Measurements from ENCODE around the gene ZNF333. TPM values are rescaled to one million over a fixed set of nuclear protein-coding genes. Genes with fewer than 3 reads are reported as not detected.

Gene ZNF333
- total and polyA plus RNA-seq, 2 of the 4 experiments (the other 2 are of a cell fraction), result 9.8 to 15.1 TPM

- Histone ChIP-seq H3K4me3 (ENCODE audit: insufficient read depth, low read depth, low read length) (no peak overlapping the region), H3K27me3 (ENCODE audit: control insufficient read depth, insufficient read depth, low read length) (no peaks in the 10 kb centered on the region), H2BK120ac (ENCODE audit: low read depth, low read length) (no peak overlapping the region), H2AK9ac (replicated peaks; ENCODE audit: low read depth, low read length, poor library complexity) (no peak overlapping the region), H2AK5ac (ENCODE audit: low read depth, low read length) (no peak overlapping the region), H2BK5ac (ENCODE audit: low read depth, low read length, poor library complexity, severe bottlenecking) (no peak overlapping the region), H3K14ac (replicated peaks; ENCODE audit: low read depth, low read length) (no peak overlapping the region), H3K4me2 (ENCODE audit: low read depth, low read length) (no peak overlapping the region), H3K9me3 (ENCODE audit: control insufficient read depth, insufficient read depth, low read length) (peaks cover 18% of the 10 kb centered on the region), H4K91ac (ENCODE audit: insufficient read depth, low read depth, low read length) (no peak overlapping the region), H3K18ac (ENCODE audit: low read depth, low read length) (no peak overlapping the region), H3K9me1 (ENCODE audit: insufficient read depth, low read length) (no peaks in the 10 kb centered on the region), H3K56ac (ENCODE audit: extremely low read depth, insufficient read depth, low read length) (no peak overlapping the region), H3K23ac (ENCODE audit: low read depth, low read length) (no peak overlapping the region), H4K5ac (ENCODE audit: low read depth, low read length) (no peak overlapping the region), H3K4ac (ENCODE audit: low read depth, low read length) (no peak overlapping the region), H3K4me1 (ENCODE audit: control insufficient read depth, insufficient read depth, low read length) (no peaks in the 10 kb centered on the region), H3K27ac (ENCODE audit: insufficient read depth, low read length) (no peak overlapping the region), H2BK20ac (ENCODE audit: low read depth, low read length) (no peak overlapping the region), H4K20me1 (ENCODE audit: insufficient read depth, low read length) (no peaks in the 10 kb centered on the region), H2AFZ (replicated peaks; ENCODE audit: low read length, poor library complexity) (no peak overlapping the region), H3K36me3 (ENCODE audit: control insufficient read depth, insufficient read depth, low read length) (no peaks in the 10 kb centered on the region), H3K79me1 (ENCODE audit: low read depth in 1 of 2, low read length in 2 of 2) (no peaks in the 10 kb centered on the region), H3K9ac (ENCODE audit: low read depth, low read length) (no peak overlapping the region), H4K8ac (ENCODE audit: low read depth in 2 of 2, low read length in 2 of 2) (no peak overlapping the region), H2BK15ac (ENCODE audit: low read depth, low read length) (no peak overlapping the region)
- TF ChIP-seq RFX5 (IDR thresholded peaks at IDR 0.05; ENCODE audit: low read depth, low read length), result no peak
- TF ChIP-seq, protein P1, sequence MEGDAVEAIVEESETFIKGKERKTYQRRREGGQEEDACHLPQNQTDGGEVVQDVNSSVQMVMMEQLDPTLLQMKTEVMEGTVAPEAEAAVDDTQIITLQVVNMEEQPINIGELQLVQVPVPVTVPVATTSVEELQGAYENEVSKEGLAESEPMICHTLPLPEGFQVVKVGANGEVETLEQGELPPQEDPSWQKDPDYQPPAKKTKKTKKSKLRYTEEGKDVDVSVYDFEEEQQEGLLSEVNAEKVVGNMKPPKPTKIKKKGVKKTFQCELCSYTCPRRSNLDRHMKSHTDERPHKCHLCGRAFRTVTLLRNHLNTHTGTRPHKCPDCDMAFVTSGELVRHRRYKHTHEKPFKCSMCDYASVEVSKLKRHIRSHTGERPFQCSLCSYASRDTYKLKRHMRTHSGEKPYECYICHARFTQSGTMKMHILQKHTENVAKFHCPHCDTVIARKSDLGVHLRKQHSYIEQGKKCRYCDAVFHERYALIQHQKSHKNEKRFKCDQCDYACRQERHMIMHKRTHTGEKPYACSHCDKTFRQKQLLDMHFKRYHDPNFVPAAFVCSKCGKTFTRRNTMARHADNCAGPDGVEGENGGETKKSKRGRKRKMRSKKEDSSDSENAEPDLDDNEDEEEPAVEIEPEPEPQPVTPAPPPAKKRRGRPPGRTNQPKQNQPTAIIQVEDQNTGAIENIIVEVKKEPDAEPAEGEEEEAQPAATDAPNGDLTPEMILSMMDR (conservative IDR thresholded peaks at IDR 0.05; ENCODE audit: low read depth, low read length), result no peak
- no peak for TF ChIP-seq MAZ (IDR thresholded peaks at IDR 0.05; ENCODE audit: borderline replicate concordance, low read depth, low read length)
- TF ChIP-seq, protein P2, sequence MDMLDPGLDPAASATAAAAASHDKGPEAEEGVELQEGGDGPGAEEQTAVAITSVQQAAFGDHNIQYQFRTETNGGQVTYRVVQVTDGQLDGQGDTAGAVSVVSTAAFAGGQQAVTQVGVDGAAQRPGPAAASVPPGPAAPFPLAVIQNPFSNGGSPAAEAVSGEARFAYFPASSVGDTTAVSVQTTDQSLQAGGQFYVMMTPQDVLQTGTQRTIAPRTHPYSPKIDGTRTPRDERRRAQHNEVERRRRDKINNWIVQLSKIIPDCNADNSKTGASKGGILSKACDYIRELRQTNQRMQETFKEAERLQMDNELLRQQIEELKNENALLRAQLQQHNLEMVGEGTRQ (IDR thresholded peaks at IDR 0.05; ENCODE audit: low read depth, low read length), result no peak
- no peak for TF ChIP-seq MAFK (IDR thresholded peaks at IDR 0.05; ENCODE audit: low read depth, low read length)
- no peak for TF ChIP-seq NFE2L2 (IDR thresholded peaks at IDR 0.05; ENCODE audit: low read depth, low read length)
- TF ChIP-seq BHLHE40 (IDR thresholded peaks at IDR 0.05; ENCODE audit: low read depth, low read length), result no peak
- TF ChIP-seq POLR2A (IDR thresholded peaks at IDR 0.05; ENCODE audit: low read depth, low read length), result no peak
- no peak for TF ChIP-seq ELK1 (IDR thresholded peaks at IDR 0.05; ENCODE audit: borderline replicate concordance, low read depth, low read length)
- no peak for TF ChIP-seq CHD1 (IDR thresholded peaks at IDR 0.05; ENCODE audit: low read depth, low read length)
- TF ChIP-seq FOS (IDR thresholded peaks at IDR 0.05; ENCODE audit: low read depth, low read length), result no peak
- TF ChIP-seq SMC3 (IDR thresholded peaks at IDR 0.05; ENCODE audit: low read depth, low read length), result no peak
- no peak for TF ChIP-seq MXI1 (IDR thresholded peaks at IDR 0.05; ENCODE audit: borderline replicate concordance, low read depth, low read length)
- no peak for TF ChIP-seq CEBPB (IDR thresholded peaks at IDR 0.05; ENCODE audit: low read depth, low read length)
- TF ChIP-seq RAD21 (IDR thresholded peaks at IDR 0.05; ENCODE audit: low read length), result no peak
- TF ChIP-seq RCOR1 (IDR thresholded peaks at IDR 0.05; ENCODE audit: insufficient replicate concordance, low read length), result no peak
- no peak for ATAC-seq (ENCODE audit: low read depth)
- in situ Hi-C loops (cut with MboI; ENCODE audit: low sequenced_read_pairs), result no loop called here
- no peak for DNase-seq
- 100% methylated on average over 1 of the region's 4 CpGs; no CpG with 5 or more reads in 1 of the 2 experiments for WGBS, 2 experiments (ENCODE audit: extremely low coverage in 2 of 2, insufficient read length in 1 of 2)
- dilution Hi-C loops (cut with HindIII; ENCODE audit: low sequenced_read_pairs, unreplicated experiment), result no loop called here
- POLR2A ChIA-PET (ENCODE audit: unreplicated experiment), result no interaction called here
- BruUV-seq (replicated peaks), result no TSS peak
- intact Hi-C loops (cut with micrococcal nuclease), result no loop called here
- CTCF ChIA-PET, result no interaction called here
Observed at GRCh38 chr19:14746886-14747285, 57.0 kb downstream of the ZNF333 start.

Data from IMR-90 (cell line).